ENCODE data around the gene SULF2.
A peak's percentile ranks its signal among the peaks of the same experiment; 100 is the strongest.

Gene SULF2

GRCh38 chr20:47667531-47668312 lies 117.6 kb downstream of the SULF2 start:
- no peak for DNase-seq

GRCh38 chr20:47667086-47667485 lies 118.2 kb downstream of the SULF2 start:
- no peak for DNase-seq

GRCh38 chr20:47666304-47666703 lies 119.0 kb downstream of the SULF2 start:
- DNase-seq = no peak

- no peak for DNase-seq
These were observed 119.9 kb downstream of the SULF2 start for GRCh38 chr20:47665221-47665991.

- DNase-seq = no peak
These were observed 120.5 kb downstream of the SULF2 start for GRCh38 chr20:47664744-47665143.

GRCh38 chr20:47664068-47664437 lies 121.2 kb downstream of the SULF2 start:
- DNase-seq = no peak

- DNase-seq = peak; percentile 18
These were observed 121.8 kb downstream of the SULF2 start for GRCh38 chr20:47663354-47664067.

- DNase-seq = no peak
These were observed 122.6 kb downstream of the SULF2 start for GRCh38 chr20:47662483-47663353.

GRCh38 chr20:47661714-47662113 lies 123.6 kb downstream of the SULF2 start:
- no peak for DNase-seq

- no peak for DNase-seq
These were observed 124.1 kb downstream of the SULF2 start for GRCh38 chr20:47660983-47661700.

- DNase-seq = no peak
These were observed 124.7 kb downstream of the SULF2 start for GRCh38 chr20:47660602-47660905.

- DNase-seq = no peak
These were observed 125.2 kb downstream of the SULF2 start for GRCh38 chr20:47659904-47660601.

GRCh38 chr20:47656318-47656717 lies 129.0 kb downstream of the SULF2 start:
- DNase-seq = no peak

GRCh38 chr20:47655635-47656034 lies 129.6 kb downstream of the SULF2 start:
- no peak for DNase-seq

GRCh38 chr20:47654370-47654769 lies 130.9 kb downstream of the SULF2 start:
- no peak for DNase-seq

GRCh38 chr20:47653869-47654268 lies 131.4 kb downstream of the SULF2 start:
- no peak for DNase-seq

- no peak for DNase-seq
These were observed 132.5 kb downstream of the SULF2 start for GRCh38 chr20:47652794-47653193.

GRCh38 chr20:47652301-47652700 lies 133.0 kb downstream of the SULF2 start:
- DNase-seq = no peak

- no peak for DNase-seq
These were observed 136.3 kb downstream of the SULF2 start for GRCh38 chr20:47648943-47649342.

- DNase-seq = no peak
These were observed 137.3 kb downstream of the SULF2 start for GRCh38 chr20:47647994-47648393.

GRCh38 chr20:47645632-47646031 lies 139.6 kb downstream of the SULF2 start:
- no peak for DNase-seq

GRCh38 chr20:47642624-47643023 lies 142.7 kb downstream of the SULF2 start:
- DNase-seq = no peak

All from SHP77 treated with DMSO at 0.1 percent for 48 hours (cell line).